Endothelial cell of umbilical vein (primary cell): ENCODE measurements around the gene RBM5. TPM values are rescaled to one million over a fixed set of nuclear protein-coding genes. Genes with fewer than 3 reads are reported as not detected.

ENCODE experiments used
- BruUV-seq: library from RNA; stranded (reverse); fragments of 400-500 nt; replicated peaks from 2 replicates; lab custom pipeline; 2021; lab: Mats Ljungman, UMichigan
- CTCF ChIA-PET: fragments of 300-600, 350-600 bp; sonication (Branson Sonifier 250); formaldehyde crosslinking; loops from one replicate; lab custom pipeline; 2021; ENCODE audit warnings: antibody characterized with exemption, inconsistent platforms; lab: Charles Lee
- POLR2A ChIA-PET: fragments of 300-600, 350-600 bp; sonication (Branson Sonifier 250); formaldehyde crosslinking; loops from one replicate; lab custom pipeline; 2021; ENCODE audit warnings: antibody characterized with exemption, inconsistent platforms; lab: Charles Lee
- DNase-seq: peaks from one replicate; pipeline ENCODE4 v3.0.0-alpha.2; 2011; ENCODE audit warnings: low read depth, low spot score
- FAIRE-seq: peaks from 2 replicates; lab custom pipeline; 2011; peaks lifted over from hg19 to GRCh38; lab: Jason Lieb, UNC
- H2AFZ ChIP-seq: 2 replicates; pipeline ENCODE4 v1.6.0; 2012; ENCODE audit warnings: low read depth, low read length, control low read depth, inconsistent platforms
- H3K27ac ChIP-seq: 2 replicates; pipeline ENCODE4 v1.5.1; 2011; ENCODE audit warnings: low read depth, mild to moderate bottlenecking, control low read depth, low read length, moderate library complexity; ENCODE audit not compliant: insufficient read depth
- H3K27me3 ChIP-seq, 2 experiments: 2 replicates each; pipeline versions ENCODE4 v1.6.0 to v1.6.1; 2011; ENCODE audit warnings: low read length in 2 of 2, mixed read lengths in 1 of 2; ENCODE audit not compliant: control insufficient read depth in 2 of 2, insufficient read depth in 2 of 2
- H3K36me3 ChIP-seq, 2 experiments: 2 replicates in 1 of 2; 3 replicates in 1 of 2; pipeline ENCODE4 v1.5.1; 2011; ENCODE audit warnings: low read length in 2 of 2, mild to moderate bottlenecking in 1 of 2, moderate library complexity in 1 of 2; ENCODE audit not compliant: control insufficient read depth in 2 of 2, insufficient read depth in 2 of 2; ENCODE audit errors: extremely low read depth in 1 of 2
- H3K4me1 ChIP-seq: 3 replicates; pipeline ENCODE4 v1.5.1; 2011; ENCODE audit warnings: mild to moderate bottlenecking, low read length; ENCODE audit not compliant: control insufficient read depth, insufficient read depth; ENCODE audit errors: extremely low read depth
- H3K4me2 ChIP-seq: 2 replicates; pipeline ENCODE4 v1.6.1; 2011; ENCODE audit warnings: low read length, control low read depth, mixed read lengths; ENCODE audit not compliant: insufficient read depth
- H3K4me3 ChIP-seq, 3 experiments: fragments of 200-600 bp in 1 of 3; sonication (generic), shearing (Covaris generic) in 1 of 3; replicated peaks in 1 of 3; 2 replicates each; pipeline ENCODE4 v1.5.1; 2011 to 2016; ENCODE audit warnings: control low read depth in 3 of 3, low read length in 3 of 3, mild to moderate bottlenecking in 2 of 3, inconsistent platforms in 1 of 3, low read depth in 1 of 3, moderate library complexity in 1 of 3; ENCODE audit not compliant: insufficient read depth in 1 of 3
- H3K79me2 ChIP-seq: 2 replicates; pipeline ENCODE4 v1.6.0; 2012; ENCODE audit warnings: low read length, inconsistent platforms; ENCODE audit not compliant: control insufficient read depth, insufficient read depth
- H3K9ac ChIP-seq: replicated peaks from 2 replicates; pipeline ENCODE3; 2011; ENCODE audit warnings: low read length, control low read depth; ENCODE audit not compliant: insufficient read depth; ENCODE audit errors: extremely low read depth
- H3K9me1 ChIP-seq: replicated peaks from 3 replicates; pipeline ENCODE4 v1.6.0; 2011; ENCODE audit warnings: mild to moderate bottlenecking, low read length; ENCODE audit not compliant: control insufficient read depth, insufficient read depth; ENCODE audit errors: extremely low read depth
- H3K9me3 ChIP-seq: replicated peaks from 2 replicates; pipeline ENCODE4 v1.5.1; 2012; ENCODE audit warnings: low read length, inconsistent platforms; ENCODE audit not compliant: control insufficient read depth, insufficient read depth
- H4K20me1 ChIP-seq: replicated peaks from 2 replicates; pipeline ENCODE3; 2011; ENCODE audit warnings: mild to moderate bottlenecking, low read length; ENCODE audit not compliant: control insufficient read depth, insufficient read depth; ENCODE audit errors: extremely low read depth
- EZH2 ChIP-seq: IDR thresholded peaks from 2 replicates; pipeline ENCODE4 v1.6.1; 2012; ENCODE audit warnings: borderline replicate concordance, low read depth, mild to moderate bottlenecking, moderate library complexity, low read length, inconsistent platforms; ENCODE audit not compliant: severe bottlenecking
- FOS ChIP-seq: IDR thresholded peaks from 2 replicates; pipeline ENCODE4 v1.6.1; 2011; ENCODE audit warnings: mild to moderate bottlenecking, low read length, moderate library complexity, borderline replicate concordance; ENCODE audit not compliant: insufficient read depth
- GATA2 ChIP-seq: IDR thresholded peaks from 2 replicates; pipeline ENCODE4 v1.7.0; 2011; ENCODE audit warnings: low read depth, mild to moderate bottlenecking, moderate library complexity, mixed read lengths, low read length; ENCODE audit not compliant: insufficient read length, insufficient read depth
- JUN ChIP-seq: IDR thresholded peaks from 2 replicates; pipeline ENCODE4 v1.6.1; 2011; ENCODE audit warnings: borderline replicate concordance, low read depth; ENCODE audit not compliant: insufficient read length, insufficient read depth
- MYC ChIP-seq: IDR thresholded peaks from one replicate; pipeline ENCODE4 v1.6.1; 2011; ENCODE audit warnings: mild to moderate bottlenecking, low read depth, low read length
- POLR2A ChIP-seq: IDR thresholded peaks from 2 replicates; pipeline ENCODE4 v1.6.1; 2012; ENCODE audit warnings: low read depth, mild to moderate bottlenecking, control low read depth, low read length
- POLR2AphosphoS5 ChIP-seq: IDR thresholded peaks from 2 replicates; pipeline ENCODE4 v1.6.1; 2012; ENCODE audit warnings: low read depth, mild to moderate bottlenecking, control low read depth, low read length, moderate library complexity; ENCODE audit not compliant: insufficient read depth
- dilution Hi-C: fragments of 300-500 bp; cut with MboI; formaldehyde crosslinking; loops from one replicate; pipeline ENCODE4 v1.15.0; 2019; ENCODE audit warnings: low sequenced_read_pairs; ENCODE audit not compliant: extremely low pct_ligation_motif_present
- intact Hi-C: fragments of 100-400 bp; cut with micrococcal nuclease; formaldehyde crosslinking; loops from one replicate; pipeline ENCODE4 v1.10.0; 2022
- polyA plus RNA-seq, 4 experiments: library from polyadenylated mRNA; depleted of rRNA in 3 of 4; stranded (reverse) in 3 of 4; unstranded in 1 of 4; fragments of >200 nt; gene quantifications; 2 replicates each; pipeline versions ENCODE4 v1.2.1 to v1.2.3, GENCODE V29; 2011 to 2012; ENCODE audit warnings: missing spikeins in 1 of 4
- total RNA-seq: library from RNA; stranded (reverse); gene quantifications from 2 replicates; pipeline ENCODE4 v1.2.3, GENCODE V29; 2021
- TF ChIP-seq, protein P1 (sequence below): IDR thresholded peaks from 2 replicates; pipeline ENCODE4 v1.6.1; 2011; ENCODE audit not compliant: insufficient read depth, insufficient read length
- TF ChIP-seq, protein P2 (sequence below), 2 donors: IDR thresholded peaks; 1 replicate in 1 of 2; 2 replicates in 1 of 2; pipeline ENCODE4 v1.5.1; 2011; ENCODE audit warnings: low read length in 2 of 2, mild to moderate bottlenecking in 2 of 2, moderate library complexity in 2 of 2, control low read depth in 1 of 2, inconsistent platforms in 1 of 2, low read depth in 1 of 2; ENCODE audit not compliant: insufficient read depth in 1 of 2; ENCODE audit errors: extremely low read depth in 1 of 2

The RBM5 gene
- total and polyA plus RNA-seq, 2 donors (not counting 3 experiments of a cell fraction or from before 2014, with no cell fraction given) = 190 to 218 TPM

DNA sequence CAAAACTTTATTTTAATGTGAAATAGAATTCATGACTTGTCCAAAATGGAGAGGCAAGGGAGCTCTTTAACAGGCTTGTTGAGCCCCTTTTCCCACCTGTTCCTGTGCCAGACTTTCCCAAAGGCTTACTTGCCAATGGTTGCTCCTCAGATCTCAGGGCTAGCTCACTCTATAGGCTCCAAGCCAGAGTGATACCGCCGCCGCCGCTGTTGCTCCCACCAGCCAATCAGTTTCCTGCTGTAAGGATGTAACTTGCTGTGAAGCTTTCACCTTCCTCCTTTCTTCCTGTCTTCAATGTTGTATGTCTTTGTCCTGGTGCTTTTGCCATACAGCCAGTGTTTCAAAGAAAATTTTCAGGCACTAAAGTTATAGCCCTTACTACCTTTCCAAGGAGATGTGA, 41.3 kb upstream of the RBM5 start:
- Histone ChIP-seq H3K4me3 (no peak overlapping the region), H3K9me3 (no peaks in the 10 kb centered on the region), H3K27ac (no peak overlapping the region), H3K27me3 (no peaks in the 10 kb centered on the region), H3K9ac (no peak overlapping the region), H3K4me2 (no peak overlapping the region), H4K20me1 (no peaks in the 10 kb centered on the region), H3K4me1 (peaks cover under 1% of the 10 kb centered on the region), H2AFZ (no peak overlapping the region), H3K9me1 (no peaks in the 10 kb centered on the region), H3K79me2 (no peaks in the 10 kb centered on the region), H3K36me3 (peaks cover 3 to 6% of the 10 kb centered on the region in 2 experiments)
- TF ChIP-seq FOS (no peak), EZH2 (no peak), GATA2 (no peak), POLR2AphosphoS5 (no peak), MYC (no peak), POLR2A (no peak), JUN (no peak)
- TF ChIP-seq, protein P1, sequence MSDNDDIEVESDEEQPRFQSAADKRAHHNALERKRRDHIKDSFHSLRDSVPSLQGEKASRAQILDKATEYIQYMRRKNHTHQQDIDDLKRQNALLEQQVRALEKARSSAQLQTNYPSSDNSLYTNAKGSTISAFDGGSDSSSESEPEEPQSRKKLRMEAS = no peak
- TF ChIP-seq, protein P2, sequence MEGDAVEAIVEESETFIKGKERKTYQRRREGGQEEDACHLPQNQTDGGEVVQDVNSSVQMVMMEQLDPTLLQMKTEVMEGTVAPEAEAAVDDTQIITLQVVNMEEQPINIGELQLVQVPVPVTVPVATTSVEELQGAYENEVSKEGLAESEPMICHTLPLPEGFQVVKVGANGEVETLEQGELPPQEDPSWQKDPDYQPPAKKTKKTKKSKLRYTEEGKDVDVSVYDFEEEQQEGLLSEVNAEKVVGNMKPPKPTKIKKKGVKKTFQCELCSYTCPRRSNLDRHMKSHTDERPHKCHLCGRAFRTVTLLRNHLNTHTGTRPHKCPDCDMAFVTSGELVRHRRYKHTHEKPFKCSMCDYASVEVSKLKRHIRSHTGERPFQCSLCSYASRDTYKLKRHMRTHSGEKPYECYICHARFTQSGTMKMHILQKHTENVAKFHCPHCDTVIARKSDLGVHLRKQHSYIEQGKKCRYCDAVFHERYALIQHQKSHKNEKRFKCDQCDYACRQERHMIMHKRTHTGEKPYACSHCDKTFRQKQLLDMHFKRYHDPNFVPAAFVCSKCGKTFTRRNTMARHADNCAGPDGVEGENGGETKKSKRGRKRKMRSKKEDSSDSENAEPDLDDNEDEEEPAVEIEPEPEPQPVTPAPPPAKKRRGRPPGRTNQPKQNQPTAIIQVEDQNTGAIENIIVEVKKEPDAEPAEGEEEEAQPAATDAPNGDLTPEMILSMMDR (IDR thresholded peaks at IDR 0.05; ENCODE audit: extremely low read depth in 1 of 2, insufficient read depth in 1 of 2, low read depth in 1 of 2, low read length in 2 of 2) = no peak
- POLR2A ChIA-PET = no interaction called here
- no TSS peak for BruUV-seq
- CTCF ChIA-PET = interaction anchor here (1.5 kb wide), 1 partner anchor 11 kb away, joined by 3 read pairs; no protein-coding TSS in a partner anchor
- intact Hi-C loops (no loop called here), dilution Hi-C loops (no loop called here)
- FAIRE-seq (no peak), DNase-seq (no peak)
